ENCODE results near the gene CREB5. TPM values are rescaled to one million over a fixed set of nuclear protein-coding genes. Genes with fewer than 3 reads are reported as not detected.

The CREB5 gene
- total RNA-seq, 4 donors from 2014 or later = 7.8 to 29.9 (median 12.9) TPM

- TF ChIP-seq POLR2AphosphoS5 (IDR thresholded peaks at IDR 0.05) (no peak), POLR2A (IDR thresholded peaks at IDR 0.05) (no peak), CTCF (IDR thresholded peaks at IDR 0.05) (no peak), EP300 (IDR thresholded peaks at IDR 0.05) (no peak)
- Histone ChIP-seq H3K36me3 (no peaks in the 10 kb centered on the region), H3K4me1 (peaks cover 0 to 4% (median 0%) of the 10 kb centered on the region in 3 donors), H3K27me3 (no peaks in the 10 kb centered on the region), H3K9me3 (no peaks in the 10 kb centered on the region), H3K4me3 (no peak overlapping the region), H3K27ac (no peak overlapping the region)
- 92 to 100% methylated on average over 2 to 9 of the region's 13 CpGs for WGBS, 2 donors (ENCODE audit: low coverage in 1 of 2)
- ATAC-seq = no peak
Observed at GRCh38 chr7:28570113-28570969, 158.0 kb downstream of the CREB5 start.

GRCh38 chr7:28570970-28571288 lies 158.6 kb downstream of the CREB5 start:
- ATAC-seq = no peak
- H3K27ac ChIP-seq = no peak overlapping the region
- H3K9me3 ChIP-seq = no peaks in the 10 kb centered on the region
- WGBS, 2 donors (ENCODE audit: low coverage in 1 of 2) = 85% methylated on average over 4 of the region's 4 CpGs; no CpG with 5 or more reads in 1 of the 2 donors
- no peaks in the 10 kb centered on the region for H3K27me3 ChIP-seq
- H3K36me3 ChIP-seq = no peaks in the 10 kb centered on the region
- TF ChIP-seq CTCF (IDR thresholded peaks at IDR 0.05) = no peak
- TF ChIP-seq POLR2AphosphoS5 (IDR thresholded peaks at IDR 0.05) = no peak
- TF ChIP-seq POLR2A (IDR thresholded peaks at IDR 0.05) = no peak
- TF ChIP-seq EP300 (IDR thresholded peaks at IDR 0.05) = no peak
- H3K4me1 ChIP-seq = peaks cover 0 to 4% (median 0%) of the 10 kb centered on the region in 3 donors
- no peak overlapping the region for H3K4me3 ChIP-seq

GRCh38 chr7:28571405-28571804 lies 159.1 kb downstream of the CREB5 start:
- Histone ChIP-seq H3K9me3 (no peaks in the 10 kb centered on the region), H3K27ac (no peak overlapping the region), H3K4me1 (peaks cover 0 to 4% (median 0%) of the 10 kb centered on the region in 3 donors), H3K4me3 (no peak overlapping the region), H3K27me3 (no peaks in the 10 kb centered on the region), H3K36me3 (no peaks in the 10 kb centered on the region)
- no peak for TF ChIP-seq EP300 (IDR thresholded peaks at IDR 0.05)
- TF ChIP-seq POLR2AphosphoS5 (IDR thresholded peaks at IDR 0.05) = no peak
- TF ChIP-seq CTCF (IDR thresholded peaks at IDR 0.05) = no peak
- no peak for TF ChIP-seq POLR2A (IDR thresholded peaks at IDR 0.05)
- ATAC-seq = no peak
- 87% methylated on average over 3 of the region's 4 CpGs; no CpG with 5 or more reads in 1 of the 2 donors for WGBS, 2 donors (ENCODE audit: low coverage in 1 of 2)

- ATAC-seq = no peak
- no peak overlapping the region for H3K4me3 ChIP-seq
- H3K27me3 ChIP-seq = no peaks in the 10 kb centered on the region
- no peaks in the 10 kb centered on the region for H3K9me3 ChIP-seq
- no peaks in the 10 kb centered on the region for H3K36me3 ChIP-seq
- no peak for TF ChIP-seq POLR2A (IDR thresholded peaks at IDR 0.05)
- no peak overlapping the region for H3K27ac ChIP-seq
- 60 to 83% methylated on average over 3 to 5 of the region's 5 CpGs for WGBS, 2 donors (ENCODE audit: low coverage in 1 of 2)
- peaks cover 0 to 4% (median 0%) of the 10 kb centered on the region in 3 donors for H3K4me1 ChIP-seq
Observed at GRCh38 chr7:28572321-28573058, 160.2 kb downstream of the CREB5 start.

- 43 to 63% methylated on average over 3 to 6 of the region's 6 CpGs for WGBS, 2 donors (ENCODE audit: low coverage in 1 of 2)
- ATAC-seq = no peak
- Histone ChIP-seq H3K27me3 (no peaks in the 10 kb centered on the region), H3K4me1 (peaks cover 0 to 4% (median 0%) of the 10 kb centered on the region in 3 donors), H3K27ac (no peak overlapping the region), H3K9me3 (no peaks in the 10 kb centered on the region), H3K36me3 (no peaks in the 10 kb centered on the region), H3K4me3 (no peak overlapping the region)
- TF ChIP-seq POLR2A (IDR thresholded peaks at IDR 0.05) = no peak
- no peak for TF ChIP-seq POLR2AphosphoS5 (IDR thresholded peaks at IDR 0.05)
- TF ChIP-seq CTCF (IDR thresholded peaks at IDR 0.05) = no peak
- TF ChIP-seq EP300 (IDR thresholded peaks at IDR 0.05) = no peak
Observed at GRCh38 chr7:28573059-28573553, 160.8 kb downstream of the CREB5 start.
